ENCODE results near the gene PRICKLE2.

Gene PRICKLE2

GRCh38 chr3:64131725-64132469 lies 93.4 kb downstream of the PRICKLE2 start:
- no peak for DNase-seq

- no peak for DNase-seq
These were observed 94.8 kb downstream of the PRICKLE2 start for GRCh38 chr3:64130436-64130835.

GRCh38 chr3:64129581-64129980 lies 95.7 kb downstream of the PRICKLE2 start:
- DNase-seq, result no peak

GRCh38 chr3:64129106-64129505 lies 96.2 kb downstream of the PRICKLE2 start:
- no peak for DNase-seq

- no peak for DNase-seq
These were observed 99.7 kb downstream of the PRICKLE2 start for GRCh38 chr3:64125561-64125960.

- no peak for DNase-seq
These were observed 101.3 kb downstream of the PRICKLE2 start for GRCh38 chr3:64123931-64124330.

GRCh38 chr3:64122476-64122875 lies 102.8 kb downstream of the PRICKLE2 start:
- DNase-seq, result no peak

- DNase-seq, result no peak
These were observed 103.4 kb downstream of the PRICKLE2 start for GRCh38 chr3:64121750-64122311.

- DNase-seq, result peak in 1 of 14 donors; percentile 10
These were observed 104.4 kb downstream of the PRICKLE2 start for GRCh38 chr3:64120876-64121275.

- DNase-seq, result no peak
These were observed 107.8 kb downstream of the PRICKLE2 start for GRCh38 chr3:64117483-64117882.

- no peak for DNase-seq
These were observed 110.6 kb downstream of the PRICKLE2 start for GRCh38 chr3:64114651-64115050.

- DNase-seq, result no peak
These were observed 113.4 kb downstream of the PRICKLE2 start for GRCh38 chr3:64111872-64112271.

- DNase-seq, result no peak
These were observed 114.2 kb downstream of the PRICKLE2 start for GRCh38 chr3:64111083-64111482.

- DNase-seq, result no peak
These were observed 115.2 kb downstream of the PRICKLE2 start for GRCh38 chr3:64110071-64110470.

GRCh38 chr3:64109438-64109837 lies 115.8 kb downstream of the PRICKLE2 start:
- DNase-seq, result peak in 10 of 14 donors; percentile 2 to 50 (median 21)

GRCh38 chr3:64108784-64109317 lies 116.4 kb downstream of the PRICKLE2 start:
- no peak for DNase-seq

GRCh38 chr3:64108231-64108630 lies 117.0 kb downstream of the PRICKLE2 start:
- DNase-seq, result peak in 1 of 14 donors; percentile 0

- DNase-seq, result no peak
These were observed 118.1 kb downstream of the PRICKLE2 start for GRCh38 chr3:64107190-64107589.

GRCh38 chr3:64105816-64106215 lies 119.5 kb downstream of the PRICKLE2 start:
- no peak for DNase-seq

GRCh38 chr3:64104691-64105111 lies 120.6 kb downstream of the PRICKLE2 start:
- no peak for DNase-seq

- DNase-seq, result no peak
These were observed 121.3 kb downstream of the PRICKLE2 start for GRCh38 chr3:64104006-64104405.

- DNase-seq, result no peak
These were observed 122.1 kb downstream of the PRICKLE2 start for GRCh38 chr3:64103131-64103530.

- DNase-seq, result no peak
These were observed 123.1 kb downstream of the PRICKLE2 start for GRCh38 chr3:64102147-64102546.

- DNase-seq, result no peak
These were observed 126.0 kb downstream of the PRICKLE2 start for GRCh38 chr3:64099316-64099715.

Data from C1 segment of cervical spinal cord (tissue), 14 donors.